Transverse colon (tissue), 4 donors: Measurements from ENCODE around the gene RRAGA.

Source experiments
- CTCF ChIP-seq, 5 experiments: fragments of 200-600 bp in 3 of 5; fragments of 450-650 bp in 2 of 5; sonication (generic) in 3 of 5; IDR thresholded peaks; 1 replicate in 2 of 5; 2 replicates in 3 of 5; pipeline ENCODE4 v1.5.1; 2016 to 2017; ENCODE audit warnings: antibody characterized with exemption in 5 of 5, inconsistent platforms in 3 of 5, mild to moderate bottlenecking in 2 of 5, moderate library complexity in 1 of 5
- POLR2A ChIP-seq: fragments of 450-650 bp; IDR thresholded peaks from one replicate; pipeline ENCODE4 v1.6.1; 2016; ENCODE audit warnings: antibody characterized with exemption, mild to moderate bottlenecking, moderate library complexity
- POLR2AphosphoS5 ChIP-seq, 3 donors: sonication (generic); formaldehyde crosslinking; IDR thresholded peaks; one replicate each; pipeline ENCODE4 v1.6.1; 2016; ENCODE audit warnings: antibody characterized with exemption in 3 of 3

GRCh38 chr9:19032406-19032805 is 16.8 kb upstream of the RRAGA start:
- TF ChIP-seq POLR2A (no peak), POLR2AphosphoS5 (IDR thresholded peaks at IDR 0.05) (no peak), CTCF (IDR thresholded peaks at IDR 0.05) (no peak)
